Midbrain (tissue), 1 donor: ENCODE data around the gene DAB2IP.

ENCODE experiments used
- DNase-seq: peaks from one replicate; lab custom pipeline; 2025; lab: John Stamatoyannopoulos, UW

The DAB2IP gene

DNA sequence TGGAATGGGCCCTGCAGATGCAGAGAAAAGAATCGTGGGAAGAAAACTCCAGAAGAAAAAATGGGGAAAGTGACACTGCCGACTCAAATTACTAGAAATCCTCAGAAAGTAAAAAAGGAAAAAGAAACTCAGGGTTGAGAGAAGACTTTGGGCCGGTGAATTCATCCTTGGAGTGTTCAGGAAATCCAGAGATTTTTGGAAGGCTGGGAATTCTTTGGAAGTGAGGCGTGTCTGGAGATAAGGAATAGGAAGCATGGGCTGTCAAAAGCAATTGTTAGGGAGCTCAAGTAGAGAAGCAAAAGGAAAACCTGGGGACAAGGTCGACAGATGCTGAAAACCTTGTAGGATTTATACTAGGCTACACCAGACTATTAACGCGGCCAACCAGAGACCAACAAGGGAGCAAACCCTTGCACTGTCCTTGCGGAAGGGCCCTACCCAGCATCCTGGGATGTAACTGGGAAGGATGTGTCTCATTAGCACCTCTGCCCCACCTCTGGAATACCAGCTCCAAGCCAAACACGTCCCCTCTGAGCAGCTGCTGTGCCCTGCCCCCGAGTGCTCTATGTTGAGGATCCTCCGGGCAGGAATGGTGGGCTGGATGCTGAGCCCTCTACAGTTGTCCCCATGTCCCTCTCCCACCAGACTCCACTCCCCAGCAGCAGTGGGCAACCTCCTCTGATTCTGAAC is 11.6 kb downstream of the DAB2IP start:
- no peak for DNase-seq

DNA sequence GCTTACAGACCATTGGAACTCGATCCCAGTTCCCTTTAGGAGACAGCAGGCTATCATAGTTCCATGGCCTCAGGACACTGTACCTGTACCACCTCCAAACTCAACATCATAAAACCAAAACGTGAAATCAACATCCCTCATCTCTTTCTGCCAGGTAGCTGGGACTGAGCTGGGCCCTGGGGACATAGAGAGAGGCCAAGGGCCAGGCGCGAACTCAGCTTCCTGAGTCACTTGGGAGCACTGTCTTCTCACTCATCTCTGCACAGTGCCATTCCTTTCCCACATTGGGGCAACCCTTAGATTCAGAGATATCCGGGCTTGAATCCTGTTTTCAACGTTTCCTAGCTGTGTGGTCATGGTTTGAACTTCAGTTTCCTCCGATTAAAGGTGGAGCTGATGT is 12.2 kb downstream of the DAB2IP start:
- no peak for DNase-seq

DNA sequence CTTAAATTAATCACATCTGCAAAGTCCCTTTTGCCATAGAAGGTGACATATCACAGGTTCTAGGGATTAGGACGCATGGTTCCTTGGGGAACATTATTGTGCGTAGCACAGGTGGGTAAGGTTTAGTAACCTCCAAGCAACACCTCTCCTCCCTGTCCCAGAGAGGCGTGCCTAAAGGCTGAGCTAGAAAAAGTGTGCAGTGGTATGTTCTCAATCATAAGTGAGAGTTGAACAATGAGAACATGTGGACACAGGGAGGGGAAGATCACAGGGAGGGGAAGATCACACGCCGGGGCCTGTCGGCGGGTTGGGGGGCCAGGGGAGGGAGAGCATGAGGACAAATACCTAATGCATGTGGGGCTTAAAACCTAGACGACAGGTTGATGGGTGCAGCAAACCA is 14.9 kb downstream of the DAB2IP start:
- DNase-seq = no peak

DNA sequence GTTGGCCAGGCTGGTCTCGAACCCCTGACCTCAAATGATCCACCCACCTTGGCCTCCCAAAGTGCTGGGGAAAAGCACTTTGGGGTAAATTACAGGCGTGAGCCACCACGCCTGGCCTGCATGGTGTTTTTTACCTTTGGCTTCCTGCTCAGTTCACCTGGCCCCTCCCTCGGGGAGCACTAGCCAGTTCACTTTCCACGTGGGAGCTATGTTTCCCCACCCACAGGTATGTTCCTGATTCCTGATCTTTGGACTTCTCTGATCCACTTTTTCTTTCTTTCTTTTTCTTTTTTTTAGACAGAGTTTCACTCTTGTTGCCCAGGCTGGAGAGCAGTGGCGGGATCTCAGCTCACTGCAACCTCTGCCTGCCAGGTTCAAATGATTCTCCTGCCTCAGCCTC is 15.8 kb downstream of the DAB2IP start:
- no peak for DNase-seq

DNA sequence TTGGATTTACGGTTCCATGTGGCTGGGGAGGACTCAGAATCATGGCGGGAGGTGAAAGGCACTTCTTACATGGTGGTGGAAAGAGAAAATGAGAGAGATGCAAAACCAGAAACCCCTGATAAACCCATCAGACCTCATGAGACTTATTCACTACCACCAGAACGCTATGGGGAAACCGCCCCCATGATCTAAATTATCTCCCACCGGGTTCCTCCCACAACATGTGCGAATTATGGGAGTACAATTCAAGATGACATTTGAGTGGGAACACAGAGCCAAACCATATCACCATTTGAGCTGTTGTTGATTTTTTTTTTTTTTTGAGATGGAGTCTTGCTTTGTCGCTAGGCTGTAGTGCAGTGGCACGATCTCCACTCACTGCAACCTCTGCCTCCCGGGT is 16.5 kb downstream of the DAB2IP start:
- DNase-seq = no peak

DNA sequence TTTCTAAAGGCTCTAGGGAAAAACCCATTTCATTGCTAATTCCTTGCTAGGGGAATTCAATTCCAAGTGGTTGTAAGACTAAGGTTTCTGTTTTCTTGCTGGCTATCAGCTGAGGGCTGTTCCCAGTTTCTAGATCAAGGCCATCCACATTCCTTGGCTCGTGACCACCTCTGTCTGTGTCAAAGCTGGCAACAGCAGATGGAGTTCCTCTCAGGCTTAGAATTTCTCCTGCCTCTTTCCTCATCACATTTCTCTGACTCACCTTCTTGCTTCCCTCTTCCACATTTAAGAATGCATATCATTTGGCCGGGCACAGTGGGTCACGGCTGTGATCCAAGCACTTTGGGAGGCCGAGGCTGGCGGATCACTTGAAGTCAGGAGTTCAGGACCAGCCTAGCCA is 19.0 kb downstream of the DAB2IP start:
- DNase-seq = no peak

DNA sequence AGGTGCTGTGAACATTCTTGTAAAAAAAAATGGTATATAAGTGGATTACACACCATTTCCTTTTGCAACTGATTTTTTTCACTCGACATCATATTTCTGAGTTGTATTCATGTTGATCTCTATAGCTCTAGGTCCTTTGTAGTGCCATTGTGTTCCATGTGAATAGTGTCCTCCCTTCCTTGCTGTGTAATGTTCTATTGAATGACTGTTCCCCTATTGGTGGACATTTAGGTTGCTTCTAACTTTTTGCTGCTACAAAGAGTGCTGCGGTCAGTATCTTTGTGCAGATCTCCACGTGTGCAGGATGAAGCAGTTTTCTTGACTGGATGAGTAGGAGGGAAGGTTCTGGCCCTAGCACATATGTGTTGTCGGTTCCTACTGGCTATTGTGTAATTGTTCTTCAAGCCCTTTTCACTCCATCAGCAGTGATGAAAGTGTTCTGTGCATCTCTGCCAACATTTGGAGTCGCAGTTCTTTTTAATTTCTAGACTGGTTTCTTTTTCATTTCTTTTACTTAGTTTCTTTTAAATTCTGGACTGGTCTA is 20.2 kb downstream of the DAB2IP start:
- DNase-seq = no peak

DNA sequence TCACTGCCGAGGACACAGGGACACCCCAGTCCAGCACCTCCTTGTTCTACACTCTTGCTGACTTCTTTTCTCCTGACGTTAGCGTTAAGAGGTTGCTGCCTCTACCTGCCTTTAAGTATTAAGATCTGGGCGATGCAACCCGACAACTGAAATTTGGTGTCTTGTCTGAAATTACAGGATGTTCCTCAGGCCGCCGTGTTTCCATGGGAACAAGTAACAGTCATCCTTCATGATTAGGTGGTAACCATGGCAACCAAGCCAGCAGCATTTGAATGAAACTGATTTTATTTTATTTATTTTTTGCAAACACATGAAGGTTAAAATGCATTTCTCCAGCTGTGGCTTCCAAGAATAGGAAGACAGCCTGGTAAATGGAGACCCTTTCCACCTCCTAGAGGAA is 20.8 kb downstream of the DAB2IP start:
- peak; percentile 6 for DNase-seq

DNA sequence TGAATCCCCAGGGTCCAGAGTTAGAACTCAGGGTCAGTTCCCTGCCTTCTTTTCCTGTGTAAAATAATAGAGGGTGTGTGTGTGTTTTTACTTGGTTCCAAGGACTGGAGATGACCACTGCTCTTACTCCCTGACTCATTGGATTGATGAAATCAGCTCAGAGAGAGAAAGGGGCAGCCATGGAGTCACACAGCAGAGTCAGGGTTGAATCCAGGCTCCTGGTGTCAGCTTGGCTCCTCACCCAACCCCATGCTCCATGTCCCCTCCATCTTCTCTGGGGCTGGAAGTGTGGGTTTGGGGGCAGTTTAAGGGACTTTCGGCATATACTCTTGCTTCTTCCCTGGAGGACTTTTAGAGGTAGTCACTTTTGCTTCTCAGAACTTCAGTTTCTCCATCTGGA is 21.6 kb downstream of the DAB2IP start:
- no peak for DNase-seq

DNA sequence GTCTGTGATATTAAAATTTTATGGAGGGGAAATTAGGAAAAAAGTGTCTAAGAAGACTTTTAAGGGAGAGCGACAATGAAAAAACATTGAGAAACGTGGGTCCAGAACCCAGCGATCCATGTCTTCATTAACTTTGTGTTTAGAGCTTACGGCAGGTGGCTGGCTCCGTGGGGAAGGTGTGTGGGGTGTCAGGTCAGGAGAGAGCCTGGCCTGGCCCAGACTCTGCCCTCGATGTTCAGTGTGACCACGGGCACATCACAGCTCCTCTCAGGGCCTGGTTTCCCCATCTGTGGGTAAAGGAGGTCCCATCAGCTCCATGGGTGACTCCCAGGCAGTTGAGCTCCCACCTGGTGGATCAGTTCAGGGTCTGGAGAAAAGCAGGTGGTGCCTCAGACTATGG is 22.1 kb downstream of the DAB2IP start:
- DNase-seq = no peak

DNA sequence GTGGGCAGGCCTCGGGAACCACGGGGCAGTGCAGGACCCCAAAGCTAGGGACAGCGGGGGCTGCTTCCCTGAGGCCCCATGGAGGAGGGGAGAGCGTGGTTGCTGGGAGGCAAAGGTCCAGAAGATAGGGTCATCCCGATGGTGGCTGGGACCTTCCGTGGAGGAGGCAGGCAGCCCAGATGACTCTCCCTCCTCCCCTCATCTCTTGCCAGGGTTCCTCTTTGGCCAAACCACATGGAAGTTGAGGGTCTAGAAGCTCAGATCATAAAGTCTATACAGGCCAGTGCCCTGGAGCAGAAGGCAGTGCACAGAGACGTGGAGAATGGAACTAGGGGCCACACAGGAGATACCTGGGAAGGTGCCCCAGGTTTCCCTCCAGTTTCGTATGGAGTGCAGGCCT is 22.6 kb downstream of the DAB2IP start:
- DNase-seq = no peak

DNA sequence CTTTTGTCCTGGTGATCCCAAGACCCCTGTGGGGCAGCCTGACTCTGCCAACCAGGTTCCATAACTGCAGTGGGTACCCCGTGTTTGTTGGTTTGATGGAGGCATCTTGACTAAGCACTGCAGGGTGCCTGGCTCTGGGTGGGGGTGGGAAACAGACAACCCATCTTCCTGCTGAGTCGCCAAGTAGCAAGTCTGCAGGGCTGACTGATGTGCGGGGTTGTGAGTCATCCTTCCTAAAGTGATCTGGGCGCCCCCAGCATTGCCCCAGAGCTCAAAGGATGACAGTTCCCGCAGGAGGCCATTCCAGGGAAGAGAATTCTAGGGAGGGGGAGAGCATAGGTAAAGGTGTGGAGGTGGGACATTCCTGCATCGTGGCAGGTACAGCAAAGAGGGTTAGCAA is 23.5 kb downstream of the DAB2IP start:
- no peak for DNase-seq

DNA sequence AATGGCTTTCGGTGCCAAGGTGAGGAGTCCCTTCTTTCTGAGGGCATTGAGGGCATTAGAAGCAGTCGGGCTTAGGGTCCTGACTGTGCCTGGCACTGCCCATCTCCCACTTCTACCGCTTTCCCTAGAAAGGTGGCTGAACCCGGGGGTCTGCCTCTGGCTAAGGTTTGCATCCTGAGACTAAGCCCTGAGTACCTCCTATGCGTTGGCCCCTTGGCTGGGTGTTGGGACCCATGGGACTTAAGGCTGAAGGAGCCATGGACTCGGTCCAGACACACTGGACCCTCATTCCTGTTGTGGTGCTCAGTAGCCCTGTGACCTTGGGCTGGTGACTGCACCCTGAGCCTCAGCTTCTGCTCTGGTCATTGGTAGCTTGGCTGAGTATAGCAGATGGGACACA is 23.9 kb downstream of the DAB2IP start:
- no peak for DNase-seq

DNA sequence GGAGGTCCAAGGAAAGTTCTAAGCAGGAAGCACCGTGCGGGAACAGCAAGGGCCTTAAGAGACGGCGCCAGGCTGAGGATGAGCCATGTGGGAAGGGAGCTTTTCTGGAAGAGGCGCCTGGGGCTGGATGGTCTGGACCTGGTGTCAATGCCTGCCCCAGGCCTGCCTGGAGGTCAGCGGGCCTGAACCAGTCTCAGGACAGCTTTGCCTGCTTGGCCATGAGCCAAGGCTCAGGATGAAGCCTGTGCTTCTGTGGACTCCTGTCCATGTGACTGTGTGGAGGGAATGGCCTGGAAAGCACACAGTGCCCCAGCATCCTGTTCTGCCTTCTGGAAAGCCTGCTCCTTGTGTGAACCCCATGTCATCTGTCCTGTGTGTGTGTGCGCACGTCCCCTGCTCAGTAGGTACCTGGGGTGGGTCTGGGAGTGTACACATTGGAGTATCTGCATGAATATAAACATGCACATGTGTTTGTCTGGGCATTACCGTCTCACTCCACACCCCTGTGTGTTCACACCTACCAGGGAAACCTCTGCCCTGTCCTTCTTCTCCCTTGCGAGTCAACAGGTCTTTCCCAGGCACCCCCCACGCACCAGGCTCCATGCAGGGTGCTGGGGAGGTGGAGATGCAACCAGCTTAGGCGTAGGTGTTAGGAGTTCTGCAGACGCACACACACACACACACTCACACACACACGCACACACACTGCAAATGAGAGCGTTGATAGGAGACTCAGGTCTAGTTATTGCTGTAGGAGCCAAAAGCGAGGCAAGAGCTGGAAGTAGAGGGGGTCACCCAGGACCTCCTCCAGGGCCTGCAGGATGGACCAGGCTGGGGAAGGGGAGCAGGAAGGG is 24.8 kb downstream of the DAB2IP start:
- DNase-seq = no peak

DNA sequence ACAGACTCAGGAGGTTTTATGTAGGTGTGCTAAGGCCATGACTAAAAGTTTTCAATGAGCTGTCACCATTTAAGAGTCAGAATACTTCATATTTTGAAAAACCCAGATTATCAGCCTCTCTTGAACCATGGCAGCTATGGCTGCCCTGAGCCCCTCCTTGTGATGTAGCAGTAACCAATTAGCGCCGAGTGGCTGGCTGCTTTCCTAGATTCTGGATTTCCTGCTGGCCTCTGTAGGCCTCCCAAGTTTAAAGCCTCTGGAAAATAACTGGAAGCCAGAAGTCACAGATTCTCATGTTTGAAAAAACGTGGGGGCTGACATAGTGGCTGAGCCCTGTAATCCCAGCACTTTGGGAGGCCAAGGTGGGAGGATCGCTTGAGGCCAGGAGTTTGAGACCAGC is 25.5 kb downstream of the DAB2IP start:
- no peak for DNase-seq

DNA sequence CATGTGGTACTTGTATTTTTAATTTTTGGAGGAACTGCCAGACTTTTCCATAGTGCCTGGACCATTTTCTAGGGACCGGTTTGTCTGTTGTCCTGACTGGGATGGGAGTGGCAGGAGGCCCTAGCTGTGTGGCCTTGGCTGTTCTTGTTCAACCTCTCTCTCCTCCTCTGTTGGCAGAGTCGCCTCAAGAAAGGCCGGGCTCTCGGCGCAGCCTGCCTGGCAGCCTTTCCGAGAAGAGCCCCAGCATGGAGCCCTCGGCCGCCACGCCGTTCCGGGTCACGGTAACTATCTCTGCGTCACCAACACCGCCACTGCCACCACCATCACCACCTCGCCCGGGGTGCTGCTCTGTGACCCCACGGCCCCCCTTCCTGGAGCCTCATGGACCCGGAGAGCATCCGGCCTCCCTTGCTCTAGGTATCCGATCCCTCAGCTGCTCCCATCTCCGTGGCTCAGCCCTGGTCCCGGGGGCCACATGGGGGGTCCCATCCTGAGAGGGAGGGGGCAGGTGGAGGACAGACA is 27.1 kb downstream of the DAB2IP start:
- no peak for DNase-seq

DNA sequence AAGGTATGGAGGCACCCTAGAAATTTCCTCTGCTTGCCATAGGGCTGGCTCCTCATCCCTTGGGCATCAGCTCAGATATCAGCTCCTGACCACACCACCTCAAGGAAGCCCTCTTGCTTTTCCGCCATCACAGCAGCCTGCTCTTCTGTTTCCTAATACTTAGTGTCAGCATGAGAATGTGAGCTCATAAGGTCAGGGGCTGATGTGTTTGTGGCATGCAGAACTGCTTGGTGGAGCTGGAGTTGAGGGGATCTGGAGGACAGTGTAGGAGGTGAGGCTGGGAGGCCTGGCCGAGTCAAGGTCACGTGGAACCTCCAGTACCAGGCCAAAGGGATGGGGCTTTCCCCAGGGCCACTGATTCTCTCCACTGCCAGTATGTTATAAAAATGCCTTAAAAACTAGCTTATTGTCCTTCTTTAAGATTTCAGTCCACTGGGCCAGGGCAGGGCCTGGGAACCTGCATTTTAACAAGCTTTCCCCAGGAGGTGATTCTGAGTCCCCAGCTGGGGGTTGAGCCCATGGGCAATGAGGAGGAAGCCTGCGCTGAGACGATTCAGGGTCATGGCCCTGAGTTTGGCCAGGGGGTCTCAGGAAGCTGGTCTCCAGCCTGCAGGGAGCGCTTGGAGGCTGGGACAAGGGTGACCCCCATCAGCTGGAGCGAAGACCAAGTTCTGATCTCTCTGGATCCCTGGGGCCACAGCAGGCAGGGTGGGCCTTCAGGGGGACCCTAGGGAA is 28.6 kb downstream of the DAB2IP start:
- DNase-seq = no peak

DNA sequence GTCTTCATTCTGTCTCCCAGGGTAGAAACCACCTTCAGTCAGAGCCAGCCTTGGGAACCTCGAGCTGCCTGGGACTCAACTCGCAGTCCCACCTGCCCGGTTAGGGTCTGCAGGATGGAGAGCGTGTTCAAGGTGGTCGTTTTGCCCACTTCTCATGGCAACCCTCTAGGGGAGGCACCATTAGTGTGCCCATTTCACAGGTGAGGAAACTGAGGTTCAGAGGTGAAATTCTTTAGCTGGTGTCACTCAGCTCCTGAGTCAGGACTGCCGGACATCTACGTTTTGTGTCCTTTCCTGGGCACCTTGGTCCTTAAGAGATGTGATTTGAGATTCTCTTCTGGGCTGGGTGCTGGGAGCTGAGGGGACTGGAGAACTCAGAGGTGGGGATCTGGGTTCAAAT is 30.0 kb downstream of the DAB2IP start:
- DNase-seq = no peak

DNA sequence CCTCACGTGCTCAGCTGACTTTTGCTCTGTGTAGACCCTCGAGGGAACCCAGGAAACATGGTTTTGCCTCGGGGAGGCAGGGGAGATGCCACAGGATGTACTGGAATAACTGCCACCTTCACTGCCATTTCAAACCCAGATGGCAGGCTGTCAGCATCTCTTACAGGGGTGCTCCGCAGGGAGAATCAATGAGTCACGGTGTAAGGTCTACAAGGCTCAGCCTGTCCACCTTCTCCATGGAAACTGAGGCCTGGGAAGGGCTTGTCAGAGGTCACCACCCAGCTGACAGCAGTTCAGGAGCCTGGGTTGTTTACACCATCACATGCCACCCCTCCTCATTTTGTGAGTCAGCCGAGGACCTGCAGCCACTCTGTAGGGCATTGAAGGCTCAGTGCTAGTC is 30.8 kb downstream of the DAB2IP start:
- DNase-seq = no peak

DNA sequence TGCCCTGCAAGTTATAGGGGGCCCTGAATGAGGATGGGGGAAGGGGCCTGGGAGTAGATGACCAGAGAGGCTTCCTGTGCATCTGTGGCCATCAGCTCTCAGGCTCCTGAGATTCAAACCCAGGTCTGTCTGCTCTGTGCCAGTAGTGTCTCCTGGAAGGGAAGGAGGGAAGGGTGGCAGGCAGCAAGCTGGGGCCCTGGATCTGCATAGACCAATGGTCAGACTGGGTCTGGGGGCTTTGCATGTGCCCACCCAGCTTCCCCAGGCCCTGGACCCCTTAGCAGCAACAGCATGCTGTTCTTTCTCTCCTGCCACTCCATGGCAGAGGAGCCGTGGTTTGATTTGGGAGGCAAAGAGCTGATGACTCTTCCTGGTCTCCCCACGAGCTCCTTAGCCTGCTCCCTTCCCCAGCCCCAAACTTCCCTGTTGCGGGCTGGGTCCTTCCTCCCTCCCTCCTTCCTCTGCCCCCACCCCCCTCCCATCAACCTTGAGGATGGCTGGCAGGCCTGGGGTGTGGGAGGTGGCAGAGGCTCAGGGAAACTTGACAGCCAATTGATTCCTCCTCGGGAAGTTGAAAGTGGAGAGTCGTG is 31.6 kb downstream of the DAB2IP start:
- DNase-seq = no peak

DNA sequence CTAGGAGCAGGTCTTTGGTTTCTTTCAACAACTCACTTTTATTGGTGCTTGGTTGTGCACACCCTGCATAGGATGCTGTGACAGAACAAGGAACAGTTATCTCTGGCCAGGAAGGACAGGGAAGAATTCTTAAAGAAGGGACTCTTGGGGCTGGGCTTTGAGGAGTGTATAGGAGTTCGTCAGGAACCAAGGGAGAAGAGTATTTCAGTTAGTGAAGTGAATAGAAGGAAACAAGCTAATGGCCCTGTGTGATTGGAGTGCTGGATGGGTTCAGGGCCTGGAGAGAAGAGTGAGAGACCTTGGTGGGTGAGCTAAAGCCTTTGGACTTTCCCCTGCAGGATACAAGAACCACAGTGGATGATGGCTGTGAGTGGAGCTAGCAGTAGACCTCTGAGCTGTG is 32.2 kb downstream of the DAB2IP start:
- DNase-seq = no peak
